Mesodermal cell (in vitro differentiated cells): Measurements from ENCODE around the gene OOSP1.
"Not testable (repeated sequence)": the region's sequence is repeated elsewhere in the genome, so short reads cannot be mapped to it uniquely, and the experiment has no call there.

Experiments used
- H3K27ac ChIP-seq: 2 replicates; pipeline ENCODE4 v1.7.0; 2013; ENCODE audit warnings: mild to moderate bottlenecking, low read depth, low read length, moderate library complexity; ENCODE audit not compliant: severe bottlenecking
- H3K36me3 ChIP-seq: 2 replicates; pipeline ENCODE4 v1.7.1; 2013; ENCODE audit warnings: mild to moderate bottlenecking, low read length, moderate library complexity; ENCODE audit not compliant: control insufficient read depth, insufficient read depth
- H3K4me1 ChIP-seq: one replicate; pipeline ENCODE4 v1.7.1; 2013; ENCODE audit warnings: mild to moderate bottlenecking, low read length; ENCODE audit not compliant: insufficient read depth, control insufficient read depth, poor library complexity, severe bottlenecking
- H3K4me3 ChIP-seq: 2 replicates; pipeline ENCODE4 v1.7.0; 2013; ENCODE audit warnings: low read length, control low read depth, mild to moderate bottlenecking; ENCODE audit not compliant: insufficient read depth, poor library complexity, severe bottlenecking; ENCODE audit errors: extremely low read depth
- H3K9me3 ChIP-seq: 2 replicates; pipeline ENCODE4 v1.7.1; 2013; ENCODE audit warnings: mild to moderate bottlenecking, low read length, moderate library complexity; ENCODE audit not compliant: control insufficient read depth
- WGBS, 2 experiments: methylation state at CpG; one replicate each; pipeline ENCODE4 v1.1.5; 2013; ENCODE audit warnings: missing lambda C conversion rate in 2 of 2; ENCODE audit not compliant: insufficient coverage in 2 of 2; 5-methylcytosine and 5-hydroxymethylcytosine counted together

OOSP1 gene

DNA sequence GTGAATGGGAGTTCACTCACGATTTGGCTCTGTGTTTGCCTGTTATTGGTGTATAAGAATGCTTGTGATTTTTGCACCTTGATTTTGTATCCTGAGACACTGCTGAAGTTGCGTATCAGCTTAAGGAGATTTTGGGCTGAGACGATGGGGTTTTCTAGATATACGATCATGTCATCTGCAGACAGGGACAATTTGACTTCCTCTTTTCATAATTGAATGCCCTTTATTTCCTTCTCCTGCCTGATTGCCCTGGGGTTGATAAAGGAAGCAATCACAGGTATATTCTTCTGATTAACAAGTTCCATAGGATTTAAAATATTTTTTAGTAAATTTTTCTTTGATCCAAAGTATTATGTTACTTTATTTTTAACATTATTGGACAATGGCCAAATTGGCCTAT, 43.8 kb downstream of the OOSP1 start:
- not testable (repeated sequence) for H3K4me3 ChIP-seq, H3K4me1 ChIP-seq, H3K36me3 ChIP-seq, H3K27ac ChIP-seq, H3K9me3 ChIP-seq
- WGBS, 2 experiments: 92 to 100% methylated on average over 1 to 2 of the region's 4 CpGs

DNA sequence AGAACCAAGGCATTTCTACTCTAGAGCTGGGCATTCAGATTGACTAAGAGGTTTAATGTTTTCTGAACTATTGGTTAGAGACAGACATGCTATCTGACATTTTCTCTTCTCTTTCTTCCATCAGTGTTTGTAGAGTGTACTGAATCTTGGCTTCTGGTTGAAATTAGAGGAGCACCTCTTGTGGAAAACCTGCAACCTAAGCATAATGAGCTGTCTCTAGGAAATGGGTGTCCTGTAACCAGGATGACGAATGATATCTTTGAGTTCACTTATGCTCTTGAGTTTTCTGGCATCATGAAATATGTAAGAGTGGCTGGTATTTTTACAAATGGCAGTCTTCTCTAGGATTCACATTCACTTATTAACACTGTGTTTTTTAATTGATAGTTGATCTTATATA, 45.0 kb downstream of the OOSP1 start:
- Histone ChIP-seq H3K4me3 (no peak overlapping the region), H3K27ac (no peak overlapping the region), H3K9me3 (no peaks in the 10 kb centered on the region), H3K36me3 (no peaks in the 10 kb centered on the region), H3K4me1 (no peaks in the 10 kb centered on the region)
- WGBS, 2 experiments: no CpG with 5 or more reads among the region's 1 CpG

DNA sequence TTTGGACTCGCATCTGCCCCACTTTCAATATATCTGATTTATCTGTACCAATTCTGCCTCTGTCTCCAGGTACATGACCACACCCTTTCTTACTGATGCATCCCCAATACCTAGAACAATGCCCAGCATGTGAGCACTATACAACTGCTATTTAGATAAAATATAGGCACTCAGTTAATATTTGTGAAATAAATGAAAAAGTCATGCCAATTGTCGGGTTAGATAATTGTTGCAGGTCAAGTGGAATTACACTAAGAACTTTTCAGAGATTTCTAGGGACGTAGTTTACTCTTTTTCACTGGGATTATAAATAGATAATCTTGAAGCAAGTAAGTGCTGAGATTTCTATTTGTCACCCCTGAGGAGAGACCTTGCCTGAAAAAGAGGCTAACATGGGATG, 46.1 kb downstream of the OOSP1 start:
- H3K4me3 ChIP-seq: no peak overlapping the region
- H3K36me3 ChIP-seq: no peaks in the 10 kb centered on the region
- WGBS, 2 experiments: 93 to 94% methylated on average over 2 of the region's 3 CpGs
- no peaks in the 10 kb centered on the region for H3K9me3 ChIP-seq
- no peak overlapping the region for H3K27ac ChIP-seq
- H3K4me1 ChIP-seq: no peaks in the 10 kb centered on the region

DNA sequence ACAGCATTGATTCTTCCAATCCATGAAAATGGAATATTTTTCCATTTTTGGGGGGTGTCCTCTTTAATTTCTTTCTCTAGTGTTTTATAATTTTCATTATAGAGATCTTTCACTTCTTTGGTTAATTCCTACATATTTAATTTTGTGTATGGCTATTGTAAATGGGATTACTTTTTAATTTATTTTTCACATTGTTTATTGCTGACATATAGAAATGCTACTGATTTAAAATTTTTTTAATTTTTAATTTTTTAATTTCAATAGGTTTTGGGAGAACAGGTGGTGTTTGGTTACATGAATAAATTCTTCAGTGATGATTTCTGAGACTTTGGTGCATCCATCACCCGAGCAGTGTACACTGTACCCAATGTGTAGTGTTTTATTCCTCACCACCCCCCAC, 52.2 kb downstream of the OOSP1 start:
- no peaks in the 10 kb centered on the region for H3K36me3 ChIP-seq
- H3K27ac ChIP-seq: no peak overlapping the region
- no peaks in the 10 kb centered on the region for H3K4me1 ChIP-seq
- H3K4me3 ChIP-seq: no peak overlapping the region
- H3K9me3 ChIP-seq: peaks cover 7% of the 10 kb centered on the region
- no CpG with 5 or more reads among the region's 1 CpG for WGBS, 2 experiments

DNA sequence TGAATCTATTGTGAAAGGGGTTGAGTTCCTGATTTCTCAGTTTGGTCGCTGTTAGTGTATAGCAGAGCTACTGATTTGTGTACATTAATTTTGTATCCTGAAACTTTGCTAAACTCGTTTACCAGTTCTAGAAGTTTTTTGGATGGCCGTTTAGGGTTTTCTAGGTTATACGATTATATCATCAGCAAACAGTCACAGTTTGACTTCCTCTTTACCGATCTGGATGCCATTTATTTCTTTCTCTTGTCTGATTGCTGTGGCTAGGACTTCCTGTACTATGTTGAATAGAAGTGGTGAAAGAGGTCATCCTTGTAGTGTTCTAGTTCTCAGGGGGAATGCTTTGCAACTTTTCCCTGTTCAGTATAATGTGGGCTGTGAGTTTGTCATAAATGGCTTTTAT, 54.2 kb downstream of the OOSP1 start:
- Histone ChIP-seq H3K36me3 (no peaks in the 10 kb centered on the region), H3K4me3 (no peak overlapping the region), H3K4me1 (no peaks in the 10 kb centered on the region), H3K27ac (no peak overlapping the region), H3K9me3 (peaks cover 7% of the 10 kb centered on the region)
- WGBS, 2 experiments: 86 to 92% methylated on average over 1 to 2 of the region's 5 CpGs

DNA sequence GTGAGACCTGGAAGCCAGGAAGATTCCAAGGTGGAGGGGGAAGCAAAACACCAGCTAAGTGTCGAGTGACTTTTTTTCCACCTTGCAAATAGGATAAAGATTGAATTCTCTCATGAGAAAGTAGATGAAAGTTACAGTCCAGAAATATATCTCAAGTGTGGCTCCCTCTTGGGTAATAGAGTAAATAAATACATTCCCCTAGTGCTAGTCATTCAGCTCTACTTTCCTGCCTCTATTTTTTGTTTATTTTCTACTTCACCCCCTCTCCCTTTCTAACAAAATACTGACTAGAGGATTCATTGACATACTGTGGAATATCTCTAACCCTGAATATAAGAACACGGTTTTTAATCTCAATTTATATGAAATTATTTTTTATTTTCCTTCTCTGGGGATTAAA, 59.6 kb downstream of the OOSP1 start:
- no CpG with 5 or more reads among the region's 2 CpGs for WGBS, 2 experiments
- H3K4me3 ChIP-seq: no peak overlapping the region
- no peak overlapping the region for H3K27ac ChIP-seq
- H3K4me1 ChIP-seq: no peaks in the 10 kb centered on the region
- H3K36me3 ChIP-seq: no peaks in the 10 kb centered on the region
- H3K9me3 ChIP-seq: no peaks in the 10 kb centered on the region

DNA sequence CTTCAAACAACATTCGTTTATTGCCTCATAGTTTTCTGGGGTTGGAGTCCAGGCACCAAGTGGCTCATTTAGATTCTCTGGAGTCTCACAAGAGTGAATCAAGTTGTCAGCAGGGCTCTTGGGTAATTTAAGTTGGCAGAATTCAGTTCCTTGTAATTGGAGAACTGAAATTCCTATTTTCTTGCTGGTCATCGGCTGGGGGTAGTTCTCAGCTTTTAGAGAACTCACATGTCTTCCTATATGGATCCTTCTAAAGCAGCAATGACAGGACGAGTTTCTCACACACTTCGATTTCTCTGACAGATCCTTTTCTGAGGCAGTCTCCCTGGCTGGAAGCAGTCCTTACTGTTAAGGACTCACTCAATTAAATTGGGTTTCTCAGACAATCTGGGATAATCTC, 61.5 kb downstream of the OOSP1 start:
- no peak overlapping the region for H3K27ac ChIP-seq
- H3K4me1 ChIP-seq: no peaks in the 10 kb centered on the region
- no peak overlapping the region for H3K4me3 ChIP-seq
- no peaks in the 10 kb centered on the region for H3K9me3 ChIP-seq
- H3K36me3 ChIP-seq: no peaks in the 10 kb centered on the region
- 87 to 88% methylated on average over 3 to 4 of the region's 4 CpGs for WGBS, 2 experiments

DNA sequence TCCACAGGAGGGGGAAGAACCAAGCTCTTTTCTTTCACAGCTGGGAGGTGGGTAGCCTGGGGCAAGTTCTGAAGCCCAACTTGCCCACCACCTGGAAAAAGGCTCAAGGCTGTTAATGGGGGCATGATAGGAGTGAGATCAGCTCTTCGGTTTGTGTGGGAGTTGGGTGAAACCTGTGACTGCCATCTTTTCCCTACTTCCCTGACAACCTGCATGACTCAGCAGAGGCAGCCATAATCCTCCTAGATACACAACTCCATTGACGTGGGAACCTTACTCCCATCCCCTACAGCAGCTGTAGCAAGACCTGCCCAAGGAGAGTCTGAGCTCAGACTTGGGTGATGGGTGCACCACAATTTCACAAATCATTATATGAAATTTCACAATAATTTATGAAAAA, 65.5 kb downstream of the OOSP1 start:
- no peak overlapping the region for H3K27ac ChIP-seq
- H3K9me3 ChIP-seq: no peaks in the 10 kb centered on the region
- H3K36me3 ChIP-seq: no peaks in the 10 kb centered on the region
- H3K4me1 ChIP-seq: no peaks in the 10 kb centered on the region
- WGBS, 2 experiments: 83% methylated on average over 1 of the region's 2 CpGs; no CpG with 5 or more reads in 1 of the 2 experiments
- H3K4me3 ChIP-seq: no peak overlapping the region

DNA sequence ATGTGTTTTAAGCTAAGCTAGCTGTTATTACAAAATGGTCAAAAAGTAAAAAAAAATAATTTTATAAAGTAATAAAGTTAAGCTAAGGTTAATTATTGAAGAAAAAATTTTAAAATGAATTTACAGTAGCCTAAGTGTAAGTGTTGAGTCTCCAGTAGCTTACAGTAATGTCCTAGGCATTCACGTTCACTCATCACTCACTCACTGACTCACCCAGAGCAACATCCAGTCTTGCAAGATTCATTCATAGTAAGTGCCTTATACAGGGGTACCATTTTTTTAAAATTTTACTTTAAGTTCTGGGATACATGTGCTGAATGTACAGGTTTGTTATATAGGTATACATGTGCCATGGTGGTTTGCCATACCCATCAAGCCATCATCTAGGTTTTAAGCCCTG, 67.1 kb downstream of the OOSP1 start:
- no CpG with 5 or more reads among the region's 1 CpG for WGBS, 2 experiments
- H3K36me3 ChIP-seq: no peaks in the 10 kb centered on the region
- H3K4me1 ChIP-seq: no peaks in the 10 kb centered on the region
- H3K9me3 ChIP-seq: no peaks in the 10 kb centered on the region
- H3K4me3 ChIP-seq: no peak overlapping the region
- H3K27ac ChIP-seq: no peak overlapping the region
